Ectodermal cell (in vitro differentiated cells): ENCODE measurements around the gene KIF13A.
"Not testable (repeated sequence)": the region's sequence is repeated elsewhere in the genome, so short reads cannot be mapped to it uniquely, and the experiment has no call there.

Source experiments
- H3K27ac ChIP-seq: 2 replicates; pipeline ENCODE4 v1.7.0; 2013; ENCODE audit warnings: mild to moderate bottlenecking, low read depth, low read length; ENCODE audit not compliant: insufficient read depth, poor library complexity, severe bottlenecking
- H3K27me3 ChIP-seq: 2 replicates; pipeline ENCODE4 v1.7.0; 2013; ENCODE audit warnings: mild to moderate bottlenecking, low read length; ENCODE audit not compliant: insufficient read depth, control insufficient read depth, poor library complexity, severe bottlenecking
- H3K36me3 ChIP-seq: one replicate; pipeline ENCODE4 v1.7.0; 2013; ENCODE audit warnings: low read length; ENCODE audit not compliant: control insufficient read depth, insufficient read depth
- H3K4me1 ChIP-seq: one replicate; pipeline ENCODE4 v1.7.0; 2013; ENCODE audit warnings: low read length; ENCODE audit not compliant: control insufficient read depth, insufficient read depth
- H3K4me3 ChIP-seq: 2 replicates; pipeline ENCODE4 v1.7.0; 2013; ENCODE audit warnings: low read depth, low read length, control low read depth; ENCODE audit not compliant: insufficient read depth
- H3K9me3 ChIP-seq: 2 replicates; pipeline ENCODE4 v1.7.0; 2013; ENCODE audit warnings: mild to moderate bottlenecking, low read length, moderate library complexity; ENCODE audit not compliant: control insufficient read depth
- WGBS, 2 experiments: methylation state at CpG; one replicate each; pipeline ENCODE4 v1.1.7; 2013; ENCODE audit warnings: missing lambda C conversion rate in 2 of 2; 5-methylcytosine and 5-hydroxymethylcytosine counted together

The KIF13A gene

DNA sequence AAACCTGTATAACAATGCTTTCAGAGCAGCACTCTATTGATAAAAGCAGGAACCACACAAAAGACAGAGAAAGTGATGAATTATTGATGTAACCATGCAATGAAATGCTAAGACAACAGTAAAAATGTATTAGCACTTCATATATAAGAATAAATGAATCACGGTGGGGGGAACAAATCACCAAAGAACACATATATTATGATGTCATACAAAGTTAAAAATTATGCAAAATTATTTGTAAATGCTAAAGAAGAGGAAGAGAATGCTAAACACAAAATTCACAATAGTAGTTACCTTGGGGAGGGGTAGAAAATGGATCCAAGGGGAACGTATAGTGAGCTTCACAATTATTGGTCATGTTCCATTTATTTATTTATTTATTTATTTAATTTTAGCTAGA, 133.9 kb downstream of the KIF13A start:
- Histone ChIP-seq H3K4me3 (no peak overlapping the region), H3K27ac (no peak overlapping the region), H3K4me1 (no peaks in the 10 kb centered on the region), H3K36me3 (no peaks in the 10 kb centered on the region), H3K27me3 (no peaks in the 10 kb centered on the region), H3K9me3 (no peaks in the 10 kb centered on the region)
- 100% methylated on average over 1 of the region's 2 CpGs; no CpG with 5 or more reads in 1 of the 2 experiments for WGBS, 2 experiments

DNA sequence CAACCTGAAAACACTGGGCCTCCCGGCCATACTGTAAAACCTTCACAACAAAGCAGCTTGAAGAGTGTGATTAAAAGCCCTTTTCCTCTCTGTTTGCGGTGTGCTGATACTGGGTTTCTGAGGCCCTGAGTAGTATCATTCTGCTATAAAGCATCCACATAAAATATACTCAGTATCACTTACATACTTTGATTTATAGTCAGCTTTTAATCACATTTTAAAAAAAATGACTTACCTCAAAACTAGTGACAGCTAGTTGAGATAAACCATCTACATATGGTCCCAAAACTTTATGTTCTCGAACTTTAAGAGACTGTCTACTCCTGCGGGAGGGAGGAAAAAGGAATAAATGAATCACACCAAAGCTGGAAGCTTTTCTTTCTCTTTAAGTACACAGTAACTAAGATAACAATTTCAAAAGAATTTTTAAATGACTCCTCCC, 135.7 kb downstream of the KIF13A start:
- WGBS, 2 experiments = 92 to 98% methylated on average over 4 of the region's 4 CpGs
- H3K9me3 ChIP-seq = no peaks in the 10 kb centered on the region

DNA sequence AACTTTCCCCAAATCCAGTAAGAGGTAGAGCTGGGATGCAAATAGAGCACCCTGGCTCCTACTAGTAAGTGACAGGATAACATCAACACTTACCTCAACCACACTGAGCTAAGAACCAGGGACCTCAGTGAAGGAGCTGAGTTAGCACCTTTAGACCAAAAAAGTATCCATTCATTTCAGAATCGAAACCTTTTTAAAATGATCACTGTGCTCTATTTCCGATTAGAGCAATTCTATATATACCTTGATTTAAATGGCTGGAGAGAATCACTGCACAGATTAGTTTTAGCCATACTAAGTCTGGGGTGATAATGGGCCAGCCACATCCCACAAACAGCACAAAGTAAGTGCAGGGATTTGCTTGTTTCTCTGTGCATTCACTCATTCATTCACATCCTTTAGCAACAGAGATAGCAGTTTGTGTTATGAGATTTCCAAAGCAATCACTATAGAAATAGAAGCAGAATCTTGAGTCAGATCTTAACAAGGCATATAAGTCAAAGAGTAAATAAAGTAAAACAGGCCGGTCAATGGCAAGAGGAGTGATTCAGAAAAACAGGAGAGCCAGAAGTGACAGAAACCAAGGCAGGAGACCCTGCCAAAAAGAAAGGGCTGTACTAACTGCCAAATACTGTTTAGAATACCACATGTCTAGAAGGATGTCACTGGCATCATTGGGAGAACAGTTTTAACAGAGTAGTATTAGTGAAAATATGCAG, 136.3 kb downstream of the KIF13A start:
- H3K36me3 ChIP-seq = no peaks in the 10 kb centered on the region

More for the DNA sequence above, 135.7 kb downstream of the KIF13A start:
- H3K4me1 ChIP-seq = no peaks in the 10 kb centered on the region
- H3K27me3 ChIP-seq = no peaks in the 10 kb centered on the region
- no peaks in the 10 kb centered on the region for H3K36me3 ChIP-seq
- no peak overlapping the region for H3K4me3 ChIP-seq
- H3K27ac ChIP-seq = no peak overlapping the region

DNA sequence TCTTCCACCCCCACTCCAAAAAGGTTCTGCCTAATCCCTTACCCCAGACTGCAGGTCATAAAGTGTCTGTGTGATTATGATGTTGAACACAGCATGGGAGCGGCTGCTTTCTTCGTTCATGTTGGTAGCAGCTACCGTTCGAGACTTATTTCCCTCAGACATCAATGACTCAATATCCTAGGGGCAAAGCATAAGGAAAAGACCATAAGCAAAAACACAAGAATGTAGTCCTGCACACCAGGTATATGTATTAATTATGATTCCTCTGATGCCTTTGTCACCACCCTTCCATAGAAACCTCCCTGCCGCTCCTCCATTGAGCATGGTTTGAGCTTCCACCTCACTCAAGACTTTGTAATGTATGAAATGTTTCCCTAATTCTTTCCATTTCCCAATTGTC, 137.2 kb downstream of the KIF13A start:
- Histone ChIP-seq H3K4me1 (no peaks in the 10 kb centered on the region), H3K27me3 (no peaks in the 10 kb centered on the region), H3K4me3 (no peak overlapping the region), H3K27ac (no peak overlapping the region), H3K9me3 (no peaks in the 10 kb centered on the region), H3K36me3 (no peaks in the 10 kb centered on the region)
- WGBS, 2 experiments = 92% methylated on average over 5 of the region's 5 CpGs; no CpG with 5 or more reads in 1 of the 2 experiments

More for the DNA sequence above, 136.3 kb downstream of the KIF13A start:
- no peak overlapping the region for H3K4me3 ChIP-seq
- no peaks in the 10 kb centered on the region for H3K4me1 ChIP-seq
- H3K27ac ChIP-seq = no peak overlapping the region
- no peaks in the 10 kb centered on the region for H3K27me3 ChIP-seq
- H3K9me3 ChIP-seq = no peaks in the 10 kb centered on the region
- 92 to 100% methylated on average over 3 of the region's 3 CpGs for WGBS, 2 experiments

DNA sequence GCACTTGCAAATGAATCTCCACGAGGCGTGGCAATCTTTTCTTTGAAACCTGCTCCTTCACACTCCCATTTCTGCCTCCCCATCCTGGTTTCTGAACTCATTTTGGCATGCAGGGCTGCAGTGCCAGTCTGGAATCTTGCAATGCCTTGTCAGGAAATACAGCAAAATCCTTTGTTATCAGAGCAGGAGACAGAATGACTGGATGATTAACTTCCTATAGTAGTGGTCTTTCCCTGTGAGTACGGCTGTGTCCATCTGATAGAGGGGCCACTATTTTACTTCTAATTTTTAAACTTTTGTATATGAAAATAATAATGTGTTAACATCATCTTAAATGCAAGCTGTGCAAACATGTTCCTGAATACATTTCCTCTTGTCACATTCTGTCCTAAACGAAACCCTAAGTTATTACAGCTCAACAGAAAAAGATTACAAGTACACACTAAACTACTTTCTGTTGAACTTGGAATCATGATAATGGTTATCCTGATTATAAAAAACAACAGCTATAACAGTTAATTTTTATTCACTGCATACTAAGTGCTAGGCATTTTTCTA, 140.2 kb downstream of the KIF13A start:
- Histone ChIP-seq H3K36me3 (no peaks in the 10 kb centered on the region), H3K9me3 (no peaks in the 10 kb centered on the region), H3K4me1 (no peaks in the 10 kb centered on the region), H3K4me3 (no peak overlapping the region), H3K27me3 (no peaks in the 10 kb centered on the region), H3K27ac (no peak overlapping the region)
- WGBS, 2 experiments = 93 to 94% methylated on average over 3 to 4 of the region's 4 CpGs

DNA sequence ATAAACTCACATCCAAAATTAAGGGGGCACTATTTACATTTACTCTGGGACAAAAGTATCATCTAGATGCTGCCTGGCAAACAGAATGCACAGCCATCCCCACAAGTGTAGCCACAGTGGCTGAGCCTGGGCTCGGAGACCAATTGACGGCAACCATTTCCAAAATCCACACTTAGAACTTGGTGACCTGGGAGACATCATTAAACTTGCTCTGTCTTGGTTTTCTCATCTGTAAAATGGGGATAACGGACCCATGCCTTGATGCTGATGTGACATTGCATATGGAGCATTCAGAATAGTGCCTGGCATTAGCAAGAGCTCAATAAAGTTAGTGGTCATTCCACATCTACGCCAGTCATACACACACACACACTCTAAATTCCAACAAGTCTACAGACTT, 140.7 kb downstream of the KIF13A start:
- H3K36me3 ChIP-seq = no peaks in the 10 kb centered on the region
- no peaks in the 10 kb centered on the region for H3K27me3 ChIP-seq
- WGBS, 2 experiments = 95 to 97% methylated on average over 4 of the region's 4 CpGs
- H3K4me1 ChIP-seq = no peaks in the 10 kb centered on the region
- H3K4me3 ChIP-seq = no peak overlapping the region
- no peak overlapping the region for H3K27ac ChIP-seq
- no peaks in the 10 kb centered on the region for H3K9me3 ChIP-seq

DNA sequence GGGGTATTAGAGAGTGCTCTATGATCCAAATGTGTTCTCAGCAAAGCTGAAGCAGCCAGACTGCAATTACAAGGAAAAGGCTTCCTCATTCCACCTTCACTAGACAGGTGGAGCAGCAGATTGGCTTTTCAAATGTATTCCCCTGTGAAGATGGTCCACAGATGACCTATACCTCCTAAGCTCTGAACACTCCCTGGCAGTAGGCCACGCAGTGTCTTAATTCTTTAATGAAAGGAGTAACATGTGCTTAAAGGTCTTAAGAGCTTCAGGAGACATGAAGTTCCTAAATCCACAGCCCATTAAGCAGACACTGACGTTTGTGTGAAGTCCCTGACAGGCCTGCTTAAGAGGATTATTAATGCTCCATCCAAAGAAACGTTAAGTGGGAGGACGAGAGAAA, 141.8 kb downstream of the KIF13A start:
- Histone ChIP-seq H3K9me3 (no peaks in the 10 kb centered on the region), H3K36me3 (no peaks in the 10 kb centered on the region)

DNA sequence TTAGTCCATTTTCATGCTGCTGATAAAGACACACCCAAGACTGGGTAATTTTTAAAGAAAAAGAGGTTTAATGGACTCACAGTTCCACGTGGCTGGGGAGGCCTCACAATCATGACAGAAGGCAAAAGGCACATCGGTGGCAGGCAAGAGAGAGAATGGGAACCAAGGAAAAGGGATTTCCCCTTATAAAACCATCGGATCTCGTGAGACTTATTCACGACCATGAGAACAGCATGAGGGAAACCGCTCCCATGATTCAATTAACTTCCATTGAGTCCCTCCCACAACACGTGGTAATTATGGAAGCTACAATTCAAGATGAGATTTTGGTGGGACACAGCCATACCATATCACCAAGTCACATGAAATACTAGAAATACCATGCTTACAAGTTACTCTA, 142.5 kb downstream of the KIF13A start:
- not testable (repeated sequence) for H3K36me3 ChIP-seq, H3K4me3 ChIP-seq, H3K4me1 ChIP-seq, H3K27me3 ChIP-seq, H3K9me3 ChIP-seq, H3K27ac ChIP-seq
- WGBS, 2 experiments = 91 to 94% methylated on average over 7 of the region's 7 CpGs

More for the DNA sequence above, 141.8 kb downstream of the KIF13A start:
- Histone ChIP-seq H3K4me1 (no peaks in the 10 kb centered on the region), H3K4me3 (no peak overlapping the region), H3K27ac (no peak overlapping the region), H3K27me3 (no peaks in the 10 kb centered on the region)
- 66 to 77% methylated on average over 4 of the region's 4 CpGs for WGBS, 2 experiments

DNA sequence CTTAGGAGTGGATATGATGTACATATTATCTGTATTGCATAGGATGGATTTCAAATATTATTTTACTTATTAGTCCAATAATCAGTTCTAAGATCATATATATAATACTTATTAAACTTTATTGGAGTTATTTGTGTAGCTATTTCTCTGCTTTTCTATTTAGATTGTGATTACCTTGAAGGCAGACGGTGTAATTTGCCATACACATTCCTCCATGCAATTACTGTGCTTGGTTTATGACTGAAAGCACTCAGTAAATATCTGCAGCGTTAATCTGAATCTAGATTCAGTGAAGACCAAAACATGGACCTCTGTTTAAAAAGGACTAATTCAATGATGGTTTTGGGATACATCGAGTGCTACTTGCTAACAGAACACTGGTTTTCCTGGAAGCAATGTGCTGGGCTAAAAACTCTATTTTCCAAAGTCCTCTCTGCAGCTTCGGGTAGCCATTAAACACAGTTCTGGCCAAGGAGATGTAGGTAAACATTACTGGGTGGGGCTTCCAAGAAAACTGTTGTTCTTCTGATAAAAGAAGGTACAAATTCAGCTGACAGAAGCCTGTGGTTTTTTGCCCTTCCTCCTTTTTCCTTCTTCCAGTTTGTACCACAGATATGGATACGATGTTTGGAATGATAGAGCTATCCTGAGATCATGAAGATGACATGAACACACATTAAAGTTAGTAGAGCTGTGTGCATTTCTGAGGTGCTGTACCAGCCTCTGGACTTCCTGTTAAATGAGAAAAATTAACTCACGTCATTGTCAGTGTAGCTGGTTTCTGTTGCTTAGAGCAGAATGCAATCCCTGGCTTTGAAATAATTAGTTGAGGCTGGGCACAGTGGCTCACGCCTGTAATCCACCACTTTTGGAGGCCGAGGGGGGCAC, 144.3 kb downstream of the KIF13A start:
- WGBS, 2 experiments = 90 to 92% methylated on average over 8 of the region's 8 CpGs
- no peaks in the 10 kb centered on the region for H3K27me3 ChIP-seq
- no peak overlapping the region for H3K4me3 ChIP-seq
- no peaks in the 10 kb centered on the region for H3K9me3 ChIP-seq
- H3K36me3 ChIP-seq = no peaks in the 10 kb centered on the region
- no peaks in the 10 kb centered on the region for H3K4me1 ChIP-seq
- H3K27ac ChIP-seq = no peak overlapping the region
